ENCODE results near the gene GAB2. TPM values are rescaled to one million over a fixed set of nuclear protein-coding genes. Genes with fewer than 3 reads are reported as not detected.

The GAB2 gene
- total RNA-seq, 1 experiment from 2014 or later, result 10.0 TPM

DNA sequence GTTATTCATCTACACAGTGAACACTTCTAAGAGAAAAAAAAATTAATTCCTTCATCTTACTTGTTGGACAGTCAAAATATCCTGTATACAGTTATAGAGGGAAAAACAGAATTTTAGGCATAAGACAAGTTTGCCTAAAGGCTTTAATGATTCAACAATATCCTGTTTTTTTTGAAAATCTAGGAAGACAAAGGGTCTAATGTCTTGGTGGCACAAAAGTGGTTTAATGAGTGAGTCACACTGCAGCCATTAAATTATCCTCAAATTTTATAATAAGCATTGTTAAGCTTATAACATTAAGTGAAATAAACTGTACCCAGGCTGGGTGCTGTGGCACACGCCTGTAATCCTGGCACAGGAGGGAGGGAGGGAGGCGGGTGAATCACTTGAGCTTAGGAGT, 72.9 kb downstream of the GAB2 start:
- H3K4me1 ChIP-seq (ENCODE audit: control insufficient read depth, insufficient read depth, low read length), result peaks cover 2% of the 10 kb centered on the region; the same call in 1 of the 2 replicates
- H3K4me3 ChIP-seq (ENCODE audit: low read depth in 2 of 2, low read length in 2 of 2), result no peak overlapping the region
- ChIA-PET POLR2A (no interaction called here), CTCF (interaction anchor here (0.6 kb wide), 1 partner anchor 68 kb away, joined by 3 read pairs; no protein-coding TSS in a partner anchor)
- no peak for DNase-seq (ENCODE audit: low read depth, low spot score)
- TF ChIP-seq SIN3A (IDR thresholded peaks at IDR 0.05; ENCODE audit: borderline replicate concordance, insufficient read depth, low read depth, low read length) (no peak), POLR2AphosphoS5 (IDR thresholded peaks at IDR 0.05; ENCODE audit: low read depth, low read length) (no peak), TCF7L2 (IDR thresholded peaks at IDR 0.05; ENCODE audit: low read depth, low read length) (no peak)
- TF ChIP-seq, protein P1, sequence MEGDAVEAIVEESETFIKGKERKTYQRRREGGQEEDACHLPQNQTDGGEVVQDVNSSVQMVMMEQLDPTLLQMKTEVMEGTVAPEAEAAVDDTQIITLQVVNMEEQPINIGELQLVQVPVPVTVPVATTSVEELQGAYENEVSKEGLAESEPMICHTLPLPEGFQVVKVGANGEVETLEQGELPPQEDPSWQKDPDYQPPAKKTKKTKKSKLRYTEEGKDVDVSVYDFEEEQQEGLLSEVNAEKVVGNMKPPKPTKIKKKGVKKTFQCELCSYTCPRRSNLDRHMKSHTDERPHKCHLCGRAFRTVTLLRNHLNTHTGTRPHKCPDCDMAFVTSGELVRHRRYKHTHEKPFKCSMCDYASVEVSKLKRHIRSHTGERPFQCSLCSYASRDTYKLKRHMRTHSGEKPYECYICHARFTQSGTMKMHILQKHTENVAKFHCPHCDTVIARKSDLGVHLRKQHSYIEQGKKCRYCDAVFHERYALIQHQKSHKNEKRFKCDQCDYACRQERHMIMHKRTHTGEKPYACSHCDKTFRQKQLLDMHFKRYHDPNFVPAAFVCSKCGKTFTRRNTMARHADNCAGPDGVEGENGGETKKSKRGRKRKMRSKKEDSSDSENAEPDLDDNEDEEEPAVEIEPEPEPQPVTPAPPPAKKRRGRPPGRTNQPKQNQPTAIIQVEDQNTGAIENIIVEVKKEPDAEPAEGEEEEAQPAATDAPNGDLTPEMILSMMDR (IDR thresholded peaks at IDR 0.05), result no peak
- TF ChIP-seq, protein P2, sequence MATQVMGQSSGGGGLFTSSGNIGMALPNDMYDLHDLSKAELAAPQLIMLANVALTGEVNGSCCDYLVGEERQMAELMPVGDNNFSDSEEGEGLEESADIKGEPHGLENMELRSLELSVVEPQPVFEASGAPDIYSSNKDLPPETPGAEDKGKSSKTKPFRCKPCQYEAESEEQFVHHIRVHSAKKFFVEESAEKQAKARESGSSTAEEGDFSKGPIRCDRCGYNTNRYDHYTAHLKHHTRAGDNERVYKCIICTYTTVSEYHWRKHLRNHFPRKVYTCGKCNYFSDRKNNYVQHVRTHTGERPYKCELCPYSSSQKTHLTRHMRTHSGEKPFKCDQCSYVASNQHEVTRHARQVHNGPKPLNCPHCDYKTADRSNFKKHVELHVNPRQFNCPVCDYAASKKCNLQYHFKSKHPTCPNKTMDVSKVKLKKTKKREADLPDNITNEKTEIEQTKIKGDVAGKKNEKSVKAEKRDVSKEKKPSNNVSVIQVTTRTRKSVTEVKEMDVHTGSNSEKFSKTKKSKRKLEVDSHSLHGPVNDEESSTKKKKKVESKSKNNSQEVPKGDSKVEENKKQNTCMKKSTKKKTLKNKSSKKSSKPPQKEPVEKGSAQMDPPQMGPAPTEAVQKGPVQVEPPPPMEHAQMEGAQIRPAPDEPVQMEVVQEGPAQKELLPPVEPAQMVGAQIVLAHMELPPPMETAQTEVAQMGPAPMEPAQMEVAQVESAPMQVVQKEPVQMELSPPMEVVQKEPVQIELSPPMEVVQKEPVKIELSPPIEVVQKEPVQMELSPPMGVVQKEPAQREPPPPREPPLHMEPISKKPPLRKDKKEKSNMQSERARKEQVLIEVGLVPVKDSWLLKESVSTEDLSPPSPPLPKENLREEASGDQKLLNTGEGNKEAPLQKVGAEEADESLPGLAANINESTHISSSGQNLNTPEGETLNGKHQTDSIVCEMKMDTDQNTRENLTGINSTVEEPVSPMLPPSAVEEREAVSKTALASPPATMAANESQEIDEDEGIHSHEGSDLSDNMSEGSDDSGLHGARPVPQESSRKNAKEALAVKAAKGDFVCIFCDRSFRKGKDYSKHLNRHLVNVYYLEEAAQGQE (IDR thresholded peaks at IDR 0.05; ENCODE audit: insufficient read depth in 1 of 2, low read depth in 2 of 2, low read length in 1 of 2), result no peak
- intact Hi-C loops (cut with micrococcal nuclease; ENCODE audit: unreplicated experiment), result no loop called here
- no peaks in the 10 kb centered on the region for H3K36me3 ChIP-seq (ENCODE audit: control insufficient read depth, insufficient read depth, low read length)
- in situ Hi-C loops (cut with HindIII; ENCODE audit: low pct_unique_long_range_greater_than_20kb, low sequenced_read_pairs), result no loop called here
- no peak for ATAC-seq
- no TSS peak for BruUV-seq (replicated peaks)
- H3K9me3 ChIP-seq (ENCODE audit: control insufficient read depth, insufficient read depth, low read depth, low read length), result no peaks in the 10 kb centered on the region
- no peak overlapping the region for H3K27ac ChIP-seq (ENCODE audit: low read length)
- H3K27me3 ChIP-seq (ENCODE audit: control insufficient read depth, insufficient read depth, low read length), result no peaks in the 10 kb centered on the region

DNA sequence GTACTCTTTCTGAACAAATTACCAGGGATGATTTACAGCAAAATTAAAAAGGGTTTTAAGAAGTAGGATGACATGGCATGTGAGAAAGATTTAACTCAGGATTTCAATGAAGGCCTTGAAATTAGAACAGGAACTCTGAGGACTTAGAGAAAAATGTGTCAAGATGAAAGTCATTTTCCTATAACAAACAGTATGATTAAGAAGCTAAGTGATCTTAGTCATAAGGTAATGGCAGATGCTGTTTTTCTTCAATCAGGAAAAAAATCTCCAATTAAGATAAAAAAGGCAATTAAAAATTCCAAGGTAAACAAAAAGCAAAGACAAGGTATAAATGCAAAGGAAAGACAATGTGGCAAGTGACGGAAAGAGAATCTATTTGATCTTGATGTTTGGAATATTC, 73.5 kb downstream of the GAB2 start:
- ATAC-seq, result no peak
- no peak overlapping the region for H3K27ac ChIP-seq (ENCODE audit: low read length)
- intact Hi-C loops (cut with micrococcal nuclease; ENCODE audit: unreplicated experiment), result no loop called here
- BruUV-seq (replicated peaks), result no TSS peak
- POLR2A ChIA-PET, result no interaction called here
- in situ Hi-C loops (cut with HindIII; ENCODE audit: low pct_unique_long_range_greater_than_20kb, low sequenced_read_pairs), result no loop called here
- CTCF ChIA-PET, result interaction anchor here (0.6 kb wide), 1 partner anchor 68 kb away, joined by 3 read pairs; no protein-coding TSS in a partner anchor
- no peaks in the 10 kb centered on the region for H3K36me3 ChIP-seq (ENCODE audit: control insufficient read depth, insufficient read depth, low read length)
- no peak overlapping the region for H3K4me3 ChIP-seq (ENCODE audit: low read depth in 2 of 2, low read length in 2 of 2)
- DNase-seq (ENCODE audit: low read depth, low spot score), result no peak
- no peaks in the 10 kb centered on the region for H3K27me3 ChIP-seq (ENCODE audit: control insufficient read depth, insufficient read depth, low read length)
- H3K9me3 ChIP-seq (ENCODE audit: control insufficient read depth, insufficient read depth, low read depth, low read length), result no peaks in the 10 kb centered on the region
- TF ChIP-seq, protein P1 (IDR thresholded peaks at IDR 0.05), result no peak
- no peak for TF ChIP-seq TCF7L2 (IDR thresholded peaks at IDR 0.05; ENCODE audit: low read depth, low read length)
- TF ChIP-seq POLR2AphosphoS5 (IDR thresholded peaks at IDR 0.05; ENCODE audit: low read depth, low read length), result no peak
- TF ChIP-seq, protein P2 (IDR thresholded peaks at IDR 0.05; ENCODE audit: insufficient read depth in 1 of 2, low read depth in 2 of 2, low read length in 1 of 2), result no peak
- TF ChIP-seq SIN3A (IDR thresholded peaks at IDR 0.05; ENCODE audit: borderline replicate concordance, insufficient read depth, low read depth, low read length), result no peak
- H3K4me1 ChIP-seq (ENCODE audit: control insufficient read depth, insufficient read depth, low read length), result peaks cover 2% of the 10 kb centered on the region; the same call in 1 of the 2 replicates
